Thyroid gland (tissue), 4 donors: ENCODE results near the gene PKNOX2.

Source experiments
- POLR2A ChIP-seq, 2 donors: fragments of 450-650 bp; IDR thresholded peaks; one replicate each; pipeline ENCODE4 v1.6.1; 2017; ENCODE audit warnings: antibody characterized with exemption in 2 of 2, mild to moderate bottlenecking in 2 of 2, moderate library complexity in 1 of 2
- TF ChIP-seq, protein P1 (sequence below), 6 experiments: fragments of 200-600 bp in 3 of 6; fragments of 450-650 bp in 3 of 6; sonication (generic) in 3 of 6; IDR thresholded peaks; one replicate each; pipeline ENCODE4 v1.5.1; 2016 to 2019; ENCODE audit warnings: antibody characterized with exemption in 6 of 6, mild to moderate bottlenecking in 2 of 6, inconsistent platforms in 1 of 6, moderate library complexity in 1 of 6

- TF ChIP-seq, protein P1, sequence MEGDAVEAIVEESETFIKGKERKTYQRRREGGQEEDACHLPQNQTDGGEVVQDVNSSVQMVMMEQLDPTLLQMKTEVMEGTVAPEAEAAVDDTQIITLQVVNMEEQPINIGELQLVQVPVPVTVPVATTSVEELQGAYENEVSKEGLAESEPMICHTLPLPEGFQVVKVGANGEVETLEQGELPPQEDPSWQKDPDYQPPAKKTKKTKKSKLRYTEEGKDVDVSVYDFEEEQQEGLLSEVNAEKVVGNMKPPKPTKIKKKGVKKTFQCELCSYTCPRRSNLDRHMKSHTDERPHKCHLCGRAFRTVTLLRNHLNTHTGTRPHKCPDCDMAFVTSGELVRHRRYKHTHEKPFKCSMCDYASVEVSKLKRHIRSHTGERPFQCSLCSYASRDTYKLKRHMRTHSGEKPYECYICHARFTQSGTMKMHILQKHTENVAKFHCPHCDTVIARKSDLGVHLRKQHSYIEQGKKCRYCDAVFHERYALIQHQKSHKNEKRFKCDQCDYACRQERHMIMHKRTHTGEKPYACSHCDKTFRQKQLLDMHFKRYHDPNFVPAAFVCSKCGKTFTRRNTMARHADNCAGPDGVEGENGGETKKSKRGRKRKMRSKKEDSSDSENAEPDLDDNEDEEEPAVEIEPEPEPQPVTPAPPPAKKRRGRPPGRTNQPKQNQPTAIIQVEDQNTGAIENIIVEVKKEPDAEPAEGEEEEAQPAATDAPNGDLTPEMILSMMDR (IDR thresholded peaks at IDR 0.05), result no peak
- TF ChIP-seq POLR2A (IDR thresholded peaks at IDR 0.05), result no peak
These were observed 77.7 kb downstream of the PKNOX2 start for GRCh38 chr11:125242141-125242775.
